IMR-90 (cell line): ENCODE results near the gene UNC13B. TPM values are rescaled to one million over a fixed set of nuclear protein-coding genes. Genes with fewer than 3 reads are reported as not detected.

Experiments
- ATAC-seq: fragments of 200-7000 bp; cut with Tn5 transposase; 2 replicates; pipeline ENCODE4 v1.9.1; 2020; ENCODE audit warnings: low read depth, mild to moderate bottlenecking, moderate library complexity
- BruUV-seq: library from RNA; stranded (reverse); fragments of 400-500 nt; replicated peaks from 2 replicates; lab custom pipeline; 2021; lab: Mats Ljungman, UMichigan
- CTCF ChIA-PET: fragments of 300-600 bp; formaldehyde crosslinking; extraction: SDS; loops from one replicate; lab custom pipeline; 2021; ENCODE audit warnings: antibody characterized with exemption; lab: Yijun Ruan, JAX
- POLR2A ChIA-PET: fragments of 300-600 bp; sonication (Branson Sonifier 250); formaldehyde crosslinking; loops from one replicate; lab custom pipeline; 2022; ENCODE audit warnings: antibody characterized with exemption; ENCODE audit not compliant: unreplicated experiment; lab: Charles Lee
- DNase-seq: peaks from one replicate; pipeline ENCODE4 v3.0.0; 2013
- H2AFZ ChIP-seq: replicated peaks from 2 replicates; pipeline ENCODE3; 2013; ENCODE audit warnings: low read length, mild to moderate bottlenecking; ENCODE audit not compliant: poor library complexity
- H2AK5ac ChIP-seq: 2 replicates; pipeline ENCODE4 v1.6.1; 2013; ENCODE audit warnings: low read depth, low read length, inconsistent platforms
- H2AK9ac ChIP-seq: replicated peaks from 2 replicates; pipeline ENCODE3; 2013; ENCODE audit warnings: mild to moderate bottlenecking, low read depth, low read length, moderate library complexity; ENCODE audit not compliant: poor library complexity
- H2BK120ac ChIP-seq: 2 replicates; pipeline ENCODE4 v1.6.1; 2013; ENCODE audit warnings: low read depth, low read length, inconsistent platforms
- H2BK15ac ChIP-seq: 3 replicates; pipeline ENCODE4 v1.6.1; 2013; ENCODE audit warnings: low read depth, low read length, inconsistent platforms
- H2BK20ac ChIP-seq: 2 replicates; pipeline ENCODE4 v1.6.1; 2013; ENCODE audit warnings: low read depth, mild to moderate bottlenecking, inconsistent platforms, low read length, moderate library complexity
- H2BK5ac ChIP-seq: 2 replicates; pipeline ENCODE4 v1.6.1; 2013; ENCODE audit warnings: mild to moderate bottlenecking, low read depth, low read length, inconsistent platforms; ENCODE audit not compliant: poor library complexity, severe bottlenecking
- H3K14ac ChIP-seq: replicated peaks from 2 replicates; pipeline ENCODE4 v1.6.1; 2013; ENCODE audit warnings: low read depth, low read length, inconsistent platforms
- H3K18ac ChIP-seq: 2 replicates; pipeline ENCODE4 v1.6.1; 2013; ENCODE audit warnings: low read depth, low read length, control low read depth
- H3K23ac ChIP-seq: 2 replicates; pipeline ENCODE4 v1.6.1; 2013; ENCODE audit warnings: low read depth, low read length, inconsistent platforms
- H3K27ac ChIP-seq: 2 replicates; pipeline ENCODE4 v1.5.1; 2013; ENCODE audit warnings: mild to moderate bottlenecking, control low read depth, low read length; ENCODE audit not compliant: insufficient read depth
- H3K27me3 ChIP-seq: 2 replicates; pipeline ENCODE4 v1.6.1; 2013; ENCODE audit warnings: low read length; ENCODE audit not compliant: control insufficient read depth, insufficient read depth
- H3K36me3 ChIP-seq: 2 replicates; pipeline ENCODE4 v1.6.1; 2013; ENCODE audit warnings: low read length, mixed read lengths; ENCODE audit not compliant: control insufficient read depth, insufficient read depth
- H3K4ac ChIP-seq: 2 replicates; pipeline ENCODE4 v1.6.1; 2013; ENCODE audit warnings: low read depth, low read length, inconsistent platforms
- H3K4me1 ChIP-seq: 2 replicates; pipeline ENCODE4 v1.6.1; 2013; ENCODE audit warnings: low read length, mixed read lengths; ENCODE audit not compliant: control insufficient read depth, insufficient read depth
- H3K4me2 ChIP-seq: 2 replicates; pipeline ENCODE4 v1.6.1; 2013; ENCODE audit warnings: low read depth, mild to moderate bottlenecking, control low read depth, low read length, moderate library complexity
- H3K4me3 ChIP-seq: 2 replicates; pipeline ENCODE4 v1.5.1; 2013; ENCODE audit warnings: low read depth, mild to moderate bottlenecking, control low read depth, low read length, moderate library complexity; ENCODE audit not compliant: insufficient read depth
- H3K56ac ChIP-seq: 2 replicates; pipeline ENCODE4 v1.6.1; 2013; ENCODE audit warnings: low read length, inconsistent platforms; ENCODE audit not compliant: insufficient read depth; ENCODE audit errors: extremely low read depth
- H3K79me1 ChIP-seq, 2 experiments: 2 replicates each; pipeline ENCODE4 v1.6.1; 2013; ENCODE audit warnings: low read length in 2 of 2, inconsistent platforms in 1 of 2, low read depth in 1 of 2
- H3K9ac ChIP-seq: 2 replicates; pipeline ENCODE4 v1.6.1; 2013; ENCODE audit warnings: low read depth, low read length, control low read depth
- H3K9me1 ChIP-seq: 2 replicates; pipeline ENCODE4 v1.6.1; 2013; ENCODE audit warnings: low read length, inconsistent platforms; ENCODE audit not compliant: insufficient read depth
- H3K9me3 ChIP-seq: 2 replicates; pipeline ENCODE4 v1.6.1; 2013; ENCODE audit warnings: low read length; ENCODE audit not compliant: control insufficient read depth, insufficient read depth
- H4K20me1 ChIP-seq: 2 replicates; pipeline ENCODE4 v1.6.1; 2013; ENCODE audit warnings: low read length, inconsistent platforms; ENCODE audit not compliant: insufficient read depth
- H4K5ac ChIP-seq: 2 replicates; pipeline ENCODE4 v1.6.1; 2013; ENCODE audit warnings: mild to moderate bottlenecking, low read depth, low read length, control low read depth
- H4K8ac ChIP-seq, 2 experiments: 2 replicates each; pipeline ENCODE4 v1.6.1; 2013; ENCODE audit warnings: low read depth in 2 of 2, low read length in 2 of 2, control low read depth in 1 of 2, inconsistent platforms in 1 of 2
- H4K91ac ChIP-seq: 2 replicates; pipeline ENCODE4 v1.6.1; 2013; ENCODE audit warnings: low read depth, low read length, inconsistent platforms; ENCODE audit not compliant: insufficient read depth
- BHLHE40 ChIP-seq: fragments of 150-350 bp; IDR thresholded peaks from 2 replicates; pipeline ENCODE4 v1.6.1; 2016; ENCODE audit warnings: mild to moderate bottlenecking, low read depth, low read length
- CEBPB ChIP-seq: IDR thresholded peaks from 2 replicates; pipeline ENCODE4 v1.6.1; 2012; ENCODE audit warnings: low read depth, low read length, improper control_type of control experiment
- CHD1 ChIP-seq: IDR thresholded peaks from 2 replicates; pipeline ENCODE4 v1.6.1; 2012; ENCODE audit warnings: low read depth, low read length, improper control_type of control experiment
- CTCF ChIP-seq: conservative IDR thresholded peaks from 2 replicates; pipeline ENCODE4 v1.5.1; 2012; ENCODE audit warnings: mild to moderate bottlenecking, low read depth, low read length, improper control_type of control experiment
- ELK1 ChIP-seq: fragments of 150-350 bp; IDR thresholded peaks from 2 replicates; pipeline ENCODE4 v1.6.1; 2016; ENCODE audit warnings: low read depth, mild to moderate bottlenecking, low read length, moderate library complexity, borderline replicate concordance
- MAZ ChIP-seq: IDR thresholded peaks from 2 replicates; pipeline ENCODE4 v1.6.1; 2012; ENCODE audit warnings: low read depth, mild to moderate bottlenecking, low read length, improper control_type of control experiment, moderate library complexity, borderline replicate concordance
- MXI1 ChIP-seq: IDR thresholded peaks from 2 replicates; pipeline ENCODE4 v1.6.1; 2012; ENCODE audit warnings: low read depth, mild to moderate bottlenecking, low read length, moderate library complexity, borderline replicate concordance
- NFE2L2 ChIP-seq: fragments of 150-350 bp; IDR thresholded peaks from 2 replicates; pipeline ENCODE4 v1.6.1; 2016; ENCODE audit warnings: low read depth, mild to moderate bottlenecking, low read length
- RAD21 ChIP-seq: IDR thresholded peaks from 2 replicates; pipeline ENCODE4 v1.6.1; 2012; ENCODE audit warnings: low read length, improper control_type of control experiment
- RCOR1 ChIP-seq: IDR thresholded peaks from 2 replicates; pipeline ENCODE4 v1.6.1; 2012; ENCODE audit warnings: mild to moderate bottlenecking, low read length, improper control_type of control experiment; ENCODE audit not compliant: insufficient replicate concordance
- RFX5 ChIP-seq: IDR thresholded peaks from 2 replicates; pipeline ENCODE4 v1.8.0; 2012; ENCODE audit warnings: low read depth, mild to moderate bottlenecking, low read length, moderate library complexity
- USF2 ChIP-seq: fragments of 150-350 bp; IDR thresholded peaks from 2 replicates; pipeline ENCODE4 v1.6.1; 2017; ENCODE audit warnings: mild to moderate bottlenecking, antibody characterized with exemption, low read length, low read depth
- WGBS, 2 experiments: methylation state at CpG; one replicate each; pipeline versions ENCODE4 v1.1.5 to v1.1.7; 2013; ENCODE audit warnings: missing lambda C conversion rate in 2 of 2; ENCODE audit not compliant: insufficient read length in 1 of 2; ENCODE audit errors: extremely low coverage in 2 of 2; 5-methylcytosine and 5-hydroxymethylcytosine counted together
- dilution Hi-C: fragments of 300-500 bp; cut with HindIII; formaldehyde crosslinking; loops from one replicate; pipeline ENCODE4 v1.14.3; 2018; ENCODE audit warnings: low sequenced_read_pairs; ENCODE audit not compliant: unreplicated experiment
- in situ Hi-C: fragments of 300-500 bp; cut with MboI; formaldehyde crosslinking; loops from 3 replicates; pipeline ENCODE4 v1.14.3; 2019; ENCODE audit warnings: low sequenced_read_pairs, inconsistent platforms, mixed read lengths
- intact Hi-C: fragments of 100-400 bp; cut with micrococcal nuclease; formaldehyde crosslinking; loops from 2 replicates; pipeline ENCODE4 v1.10.0; 2022
- polyA plus RNA-seq, 3 experiments: library from polyadenylated mRNA; depleted of rRNA; stranded (reverse); fragments of >200 nt; gene quantifications; 2 replicates each; pipeline ENCODE4 v1.2.3, GENCODE V29; 2012; ENCODE audit warnings: low replicate concordance in 1 of 3
- total RNA-seq: library from RNA; depleted of rRNA; stranded (reverse); fragments of >200 nt; gene quantifications from 2 replicates; pipeline ENCODE4 v1.2.3, GENCODE V29; 2012

UNC13B gene
- total and polyA plus RNA-seq, 2 of the 4 experiments (the other 2 are of a cell fraction) = 7.5 to 14.3 TPM

GRCh38 chr9:35341585-35341984 lies 179.8 kb downstream of the UNC13B start:
- dilution Hi-C loops (no loop called here), in situ Hi-C loops (no loop called here)
- ATAC-seq = peak; percentile 94

More at GRCh38 chr9:35341585-35341984, 179.8 kb downstream of the UNC13B start:
- H2AK5ac ChIP-seq = no peak overlapping the region
- DNase-seq = peak; percentile 85
- H3K9me1 ChIP-seq = peaks cover 11% of the 10 kb centered on the region
- H3K18ac ChIP-seq = peak overlapping the region; percentile 48
- peak overlapping the region; percentile 58 for H4K5ac ChIP-seq
- H3K23ac ChIP-seq = peak overlapping the region; percentile 21; the same call in 1 of the 2 replicates
- peak overlapping the region; percentile 74; the same call in 1 of the 3 replicates for H2BK15ac ChIP-seq
- H2BK120ac ChIP-seq = peak overlapping the region; percentile 53
- peaks cover 15% of the 10 kb centered on the region for H3K4me1 ChIP-seq
- H4K8ac ChIP-seq = peak overlapping the region; percentile 10 to 86; a peak in 3 of 4 replicates
- H2BK20ac ChIP-seq = peak overlapping the region; percentile 20; the same call in 1 of the 2 replicates
- H2BK5ac ChIP-seq = peak overlapping the region; percentile 11
- ChIA-PET POLR2A (no interaction called here), CTCF (interaction anchor here (0.7 kb wide), 1 partner anchor 27 kb away, joined by 7 read pairs; no protein-coding TSS in a partner anchor)
- H3K14ac ChIP-seq = peak overlapping the region; percentile 76
- TF ChIP-seq BHLHE40 (peak; percentile 70; the same call in 1 of the 2 replicates), ELK1 (no peak), CHD1 (no peak), CTCF (no peak), RCOR1 (no peak), CEBPB (no peak), USF2 (no peak), RFX5 (no peak), NFE2L2 (peak; percentile 8; the same call in 1 of the 2 replicates), MAZ (peak; percentile 24; the same call in 1 of the 2 replicates), MXI1 (0 out of 2 replicates have a peak, but pooled peaks have one; percentile 14), RAD21 (no peak)
- H3K4ac ChIP-seq = peak overlapping the region; percentile 73
- H2AFZ ChIP-seq = peak overlapping the region; percentile 87
- H3K9me3 ChIP-seq = no peaks in the 10 kb centered on the region
- peak overlapping the region; percentile 78 for H4K91ac ChIP-seq
- no peak overlapping the region for H3K4me3 ChIP-seq
- H3K79me1 ChIP-seq = 0 out of 4 replicates have a peak, but pooled peaks cover 0 to 6% of the 10 kb centered on the region in 2 experiments
- no peaks in the 10 kb centered on the region for H4K20me1 ChIP-seq
- no TSS peak for BruUV-seq
- no peaks in the 10 kb centered on the region for H3K36me3 ChIP-seq
- H3K9ac ChIP-seq = peak overlapping the region; percentile 7; the same call in 1 of the 2 replicates
- 0% methylated on average over 5 of the region's 5 CpGs; no CpG with 5 or more reads in 1 of the 2 experiments for WGBS, 2 experiments
- peak overlapping the region; percentile 16; the same call in 1 of the 2 replicates for H3K27ac ChIP-seq
- H2AK9ac ChIP-seq = no peak overlapping the region
- intact Hi-C loops = no loop called here
- peak overlapping the region; percentile 53 for H3K4me2 ChIP-seq
- no peaks in the 10 kb centered on the region for H3K27me3 ChIP-seq
- H3K56ac ChIP-seq = no peak overlapping the region
